ENCODE results near the gene HYDIN.
"Not testable (repeated sequence)": the region's sequence is repeated elsewhere in the genome, so short reads cannot be mapped to it uniquely, and the experiment has no call there.

Gene HYDIN

GRCh38 chr16:71009440-71010223 is 220.9 kb downstream of the HYDIN start:
- H3K4me3 ChIP-seq (ENCODE audit: low read depth, low read length), result not testable (repeated sequence)

- H3K4me3 ChIP-seq (ENCODE audit: low read depth, low read length), result not testable (repeated sequence)
Observed at GRCh38 chr16:71006516-71006915, 224.0 kb downstream of the HYDIN start.

- H3K4me3 ChIP-seq (ENCODE audit: low read depth, low read length), result not testable (repeated sequence)
Observed at GRCh38 chr16:70999735-71000134, 230.8 kb downstream of the HYDIN start.

GRCh38 chr16:70995799-70996198 is 234.7 kb downstream of the HYDIN start:
- H3K4me3 ChIP-seq (ENCODE audit: low read depth, low read length), result not testable (repeated sequence)

- H3K4me3 ChIP-seq (ENCODE audit: low read depth, low read length), result not testable (repeated sequence)
Observed at GRCh38 chr16:70992511-70992910, 238.0 kb downstream of the HYDIN start.

GRCh38 chr16:70987019-70987715 is 243.4 kb downstream of the HYDIN start:
- not testable (repeated sequence) for H3K4me3 ChIP-seq (ENCODE audit: low read depth, low read length)

- H3K4me3 ChIP-seq (ENCODE audit: low read depth, low read length), result not testable (repeated sequence)
Observed at GRCh38 chr16:70984675-70985074, 245.8 kb downstream of the HYDIN start.

GRCh38 chr16:70968332-70968731 is 262.2 kb downstream of the HYDIN start:
- not testable (repeated sequence) for H3K4me3 ChIP-seq (ENCODE audit: low read depth, low read length)

- not testable (repeated sequence) for H3K4me3 ChIP-seq (ENCODE audit: low read depth, low read length)
Observed at GRCh38 chr16:70960169-70960568, 270.4 kb downstream of the HYDIN start.

GRCh38 chr16:70954922-70955321 is 275.6 kb downstream of the HYDIN start:
- not testable (repeated sequence) for H3K4me3 ChIP-seq (ENCODE audit: low read depth, low read length)

- H3K4me3 ChIP-seq (ENCODE audit: low read depth, low read length), result not testable (repeated sequence)
Observed at GRCh38 chr16:70953824-70954223, 276.7 kb downstream of the HYDIN start.

GRCh38 chr16:70943551-70943950 is 287.0 kb downstream of the HYDIN start:
- not testable (repeated sequence) for H3K4me3 ChIP-seq (ENCODE audit: low read depth, low read length)

GRCh38 chr16:70939690-70940359 is 290.7 kb downstream of the HYDIN start:
- not testable (repeated sequence) for H3K4me3 ChIP-seq (ENCODE audit: low read depth, low read length)

- H3K4me3 ChIP-seq (ENCODE audit: low read depth, low read length), result not testable (repeated sequence)
Observed at GRCh38 chr16:70936781-70937525, 293.6 kb downstream of the HYDIN start.

GRCh38 chr16:70935325-70935724 is 295.2 kb downstream of the HYDIN start:
- H3K4me3 ChIP-seq (ENCODE audit: low read depth, low read length), result not testable (repeated sequence)

GRCh38 chr16:70933746-70934145 is 296.8 kb downstream of the HYDIN start:
- H3K4me3 ChIP-seq (ENCODE audit: low read depth, low read length), result not testable (repeated sequence)

GRCh38 chr16:70930757-70931156 is 299.8 kb downstream of the HYDIN start:
- not testable (repeated sequence) for H3K4me3 ChIP-seq (ENCODE audit: low read depth, low read length)

GRCh38 chr16:70922164-70922563 is 308.4 kb downstream of the HYDIN start:
- H3K4me3 ChIP-seq (ENCODE audit: low read depth, low read length), result not testable (repeated sequence)

- H3K4me3 ChIP-seq (ENCODE audit: low read depth, low read length), result not testable (repeated sequence)
Observed at GRCh38 chr16:70920661-70921060, 309.9 kb downstream of the HYDIN start.

- H3K4me3 ChIP-seq (ENCODE audit: low read depth, low read length), result not testable (repeated sequence)
Observed at GRCh38 chr16:70888208-70888607, 342.3 kb downstream of the HYDIN start.

GRCh38 chr16:70884652-70885051 is 345.9 kb downstream of the HYDIN start:
- H3K4me3 ChIP-seq (ENCODE audit: low read depth, low read length), result not testable (repeated sequence)

Data from iPS-11a (cell line).